ENCODE data around the gene GRIN2B.

DNA sequence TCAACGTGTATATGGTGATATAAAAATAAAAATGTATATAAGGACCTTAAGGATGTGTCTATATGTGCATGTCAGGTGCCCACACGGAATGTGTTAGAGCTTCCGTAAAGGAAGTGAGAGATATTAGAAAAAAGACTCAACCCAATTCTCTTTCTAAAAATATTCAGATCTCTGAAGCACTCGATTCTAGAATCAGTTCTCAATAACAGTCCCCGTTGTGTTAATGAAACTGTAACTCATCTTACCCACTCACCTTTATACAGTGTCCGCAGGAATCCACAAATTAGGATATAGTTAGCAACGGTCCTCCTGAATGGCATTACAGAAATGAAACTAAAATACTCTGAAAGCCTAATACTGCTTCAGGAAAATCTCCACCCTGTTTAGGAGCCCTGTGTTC is 29.3 kb downstream of the GRIN2B start:
- no peak for TF ChIP-seq POLR2AphosphoS5 (IDR thresholded peaks at IDR 0.05; ENCODE audit: borderline replicate concordance, low read depth, low read length)
- TF ChIP-seq EZH2 (IDR thresholded peaks at IDR 0.05): no peak

Measured in SK-N-MC (cell line).